GM18499 (cell line): ENCODE results near the gene ELL.
"Not testable (repeated sequence)": the region's sequence is repeated elsewhere in the genome, so short reads cannot be mapped to it uniquely, and the experiment has no call there.

Source experiments
- ATAC-seq: cut with Tn5 transposase; IDR thresholded peaks from one replicate; pipeline ENCODE4 v1.9.1; 2021; ENCODE audit warnings: moderate number of reproducible peaks; ENCODE audit not compliant: insufficient read depth, unreplicated experiment

The ELL gene

DNA sequence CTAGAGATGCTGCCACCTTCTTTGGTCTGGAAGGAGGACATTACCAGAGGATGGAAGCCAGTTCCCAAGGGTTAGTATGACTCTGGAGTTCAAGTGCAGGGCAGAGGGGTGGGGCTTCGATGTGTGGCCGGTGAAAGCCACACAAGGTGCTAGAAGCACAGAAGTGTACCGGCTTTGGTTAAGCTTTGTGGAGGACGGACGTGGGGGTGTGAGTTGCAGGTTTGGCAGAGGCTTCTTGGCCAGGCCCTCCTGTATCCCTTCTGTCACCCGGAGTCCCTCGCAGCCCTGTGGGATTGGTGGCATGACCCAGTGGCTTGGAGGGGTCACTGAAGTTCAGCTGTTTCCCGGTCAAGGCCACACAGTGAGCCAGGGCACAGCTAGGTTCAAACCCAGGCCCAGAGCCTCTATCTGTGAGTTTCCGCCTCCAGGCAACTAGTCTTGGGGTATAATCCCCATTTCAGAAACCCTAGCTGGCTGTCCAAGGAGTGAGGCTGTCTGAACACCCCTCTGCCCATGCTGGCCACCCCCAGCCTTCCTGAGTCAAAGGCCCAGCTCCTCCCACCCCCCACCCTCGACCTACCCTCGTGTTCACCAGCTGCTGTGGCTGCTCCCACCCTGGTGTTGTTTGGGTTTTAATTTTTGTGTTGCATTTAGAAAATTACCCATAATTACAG lies 107.2 kb downstream of the ELL start:
- ATAC-seq, result no peak

DNA sequence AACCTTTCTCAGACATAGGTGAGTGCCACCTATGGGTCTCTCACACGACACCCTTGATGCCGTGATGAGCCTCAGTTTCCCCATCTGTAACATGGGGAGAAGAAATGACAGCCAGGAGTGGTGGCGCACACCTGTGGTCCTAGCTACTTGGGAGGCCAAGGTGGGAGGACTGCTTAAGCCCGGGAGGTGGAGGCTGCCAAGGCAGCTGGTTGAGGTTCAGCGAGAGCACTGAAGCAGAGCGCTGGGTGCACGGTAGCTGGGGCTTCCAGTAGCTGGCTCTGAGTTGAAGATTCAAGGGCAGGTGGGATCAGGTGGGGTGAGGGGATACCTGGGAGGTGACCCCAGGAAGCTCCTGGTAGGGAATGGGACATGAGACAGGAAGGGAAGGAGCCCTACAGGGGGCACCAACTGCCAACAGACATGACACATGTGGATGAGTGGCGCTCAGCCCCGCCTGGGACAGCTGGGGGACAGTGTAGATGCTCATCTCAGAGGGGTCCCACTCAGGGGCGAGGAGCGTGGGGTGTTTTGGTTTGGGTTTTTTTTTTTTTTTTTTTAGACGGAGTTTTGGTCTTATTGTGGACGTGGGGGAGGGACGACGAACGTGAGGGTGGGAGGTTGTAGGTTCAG lies 109.1 kb downstream of the ELL start:
- no peak for ATAC-seq

DNA sequence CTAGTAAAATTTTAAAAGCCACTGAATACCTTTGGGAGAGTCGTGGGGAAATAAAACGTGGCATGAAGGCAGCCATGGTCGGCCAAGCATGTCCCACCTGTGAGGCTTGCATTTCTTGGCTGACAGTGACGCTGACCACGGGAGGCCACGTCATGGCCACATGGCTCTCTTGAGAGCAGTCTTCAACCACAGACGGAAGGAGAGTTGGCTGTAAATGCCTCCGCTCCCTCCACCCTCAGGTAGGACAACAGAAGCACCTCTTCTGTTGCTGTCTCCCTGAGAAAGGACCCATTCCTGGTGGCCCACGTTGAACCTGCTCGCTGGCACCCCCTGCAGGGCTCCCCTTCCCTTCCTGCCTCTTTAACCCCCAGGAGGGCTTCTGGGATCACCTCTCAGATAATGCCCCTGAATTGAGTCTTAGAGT lies 113.8 kb downstream of the ELL start:
- peak; percentile 55 for ATAC-seq

DNA sequence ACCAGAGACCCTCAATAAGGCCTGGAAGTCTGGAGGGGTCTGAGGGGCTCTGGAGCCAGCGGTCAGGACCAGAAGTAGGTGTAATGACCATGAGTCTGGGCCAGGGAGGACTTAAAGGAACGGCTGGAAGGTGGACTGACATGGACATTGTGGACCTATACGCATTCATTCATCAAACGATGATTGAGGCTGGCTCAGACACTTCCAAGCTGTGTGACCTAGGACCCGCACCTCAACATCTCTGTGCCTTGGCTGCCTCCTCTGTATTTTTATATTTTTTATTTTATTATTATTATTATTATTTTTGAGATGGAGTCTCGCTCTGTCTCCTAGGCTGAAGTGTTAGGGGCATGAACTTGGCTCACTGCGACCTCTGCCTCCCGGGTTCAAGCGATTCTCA lies 115.1 kb downstream of the ELL start:
- no peak for ATAC-seq

DNA sequence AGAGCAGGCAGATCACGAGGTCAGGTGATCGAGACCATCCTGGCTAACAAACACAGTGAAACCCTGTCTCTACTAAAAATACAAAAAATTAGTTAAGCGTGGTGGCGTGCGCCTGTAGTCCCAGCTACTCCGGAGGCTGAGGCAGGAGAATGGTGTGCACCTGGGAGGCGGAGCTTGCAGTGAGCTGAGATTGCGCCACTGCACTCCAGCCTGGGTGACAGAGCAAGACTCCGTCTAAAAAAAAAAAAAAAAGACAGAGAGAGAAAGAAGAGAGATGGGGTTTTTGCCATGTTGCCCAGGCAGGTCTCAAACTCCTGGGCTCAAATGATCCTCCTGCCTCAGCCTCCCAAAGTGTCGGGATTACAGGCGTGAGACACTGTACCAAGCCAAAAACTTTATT lies 116.1 kb downstream of the ELL start:
- not testable (repeated sequence) for ATAC-seq

DNA sequence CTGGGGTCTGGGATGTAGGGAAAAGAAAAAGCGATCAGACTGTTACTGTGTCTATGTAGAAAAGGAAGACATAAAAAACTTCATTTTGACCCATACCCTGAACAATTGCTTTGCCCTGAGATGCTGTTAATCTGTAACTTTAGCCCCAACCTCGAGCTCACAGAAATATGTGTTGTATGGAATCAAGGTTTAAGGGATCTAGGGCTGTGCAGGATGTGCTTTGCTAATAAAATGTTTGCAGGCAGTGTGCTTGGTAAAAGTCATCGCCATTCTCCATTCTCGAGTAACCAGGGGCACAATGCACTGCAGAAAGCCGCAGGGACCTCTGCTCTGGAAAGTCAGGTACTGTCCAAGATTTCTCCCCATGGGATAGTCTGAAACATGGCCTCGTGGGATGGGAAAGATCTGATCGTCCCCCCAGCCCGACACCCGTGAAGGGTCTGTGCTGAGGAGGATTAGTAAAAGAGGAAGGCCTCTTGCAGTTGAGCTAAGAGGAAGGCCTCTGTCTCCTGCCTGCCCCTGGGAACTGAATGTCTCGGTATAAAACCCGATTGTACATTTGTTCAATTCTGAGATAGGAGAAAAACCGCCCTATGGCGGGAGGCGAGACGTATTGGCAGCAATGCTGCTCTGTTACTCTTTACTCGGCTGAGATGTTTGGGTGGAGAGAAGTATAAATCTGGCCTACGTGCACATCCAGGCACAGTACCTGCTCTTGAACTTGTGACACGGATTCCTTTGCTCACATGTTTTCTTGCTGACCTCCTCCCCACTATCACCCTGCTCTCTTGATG lies 119.2 kb downstream of the ELL start:
- ATAC-seq, result not testable (repeated sequence)

DNA sequence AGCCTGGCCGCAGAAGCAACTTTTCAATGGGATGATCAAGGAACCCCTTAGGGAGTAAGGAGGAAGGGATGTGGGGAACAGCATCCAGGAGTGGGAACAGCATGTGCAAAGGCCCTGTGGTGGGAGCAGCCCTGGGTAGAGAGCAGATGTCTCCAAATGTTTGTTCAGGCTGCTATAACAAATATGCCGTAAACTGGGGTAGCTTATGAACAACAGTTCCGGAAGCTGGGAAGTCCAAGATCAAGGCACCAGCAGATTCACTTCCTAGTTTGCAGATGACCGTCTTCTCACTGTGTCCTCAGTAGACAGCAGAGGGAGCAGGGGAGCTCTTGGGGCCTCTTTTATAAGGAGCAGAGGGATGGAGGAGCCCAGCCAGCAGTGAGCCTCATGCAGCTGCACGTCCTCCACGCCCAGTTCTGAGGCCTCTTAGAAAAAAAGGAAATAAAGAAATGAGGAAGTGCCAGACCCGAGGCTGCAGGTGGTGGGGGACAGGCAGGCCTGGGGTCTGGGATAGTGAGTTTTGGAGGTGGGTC lies 120.2 kb downstream of the ELL start:
- ATAC-seq, result no peak

DNA sequence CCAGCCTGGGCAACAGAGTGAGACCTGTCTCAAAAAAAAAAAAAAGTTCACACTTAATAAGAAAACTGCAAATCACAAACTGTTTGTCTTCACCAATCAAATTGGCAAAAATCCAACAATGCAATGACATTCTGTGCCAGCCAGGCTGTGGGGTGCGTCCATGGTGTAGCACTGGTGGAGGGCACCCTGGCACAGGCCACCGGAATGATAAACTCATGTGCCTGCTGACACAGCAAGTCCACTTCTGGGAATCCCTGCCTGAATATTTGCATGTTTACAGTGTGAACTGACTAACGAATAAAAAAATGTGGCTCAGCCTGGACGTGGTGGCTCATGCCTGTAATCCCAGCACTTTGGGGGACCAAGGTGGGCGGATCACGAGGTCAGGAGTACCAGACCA lies 122.9 kb downstream of the ELL start:
- ATAC-seq, result no peak

DNA sequence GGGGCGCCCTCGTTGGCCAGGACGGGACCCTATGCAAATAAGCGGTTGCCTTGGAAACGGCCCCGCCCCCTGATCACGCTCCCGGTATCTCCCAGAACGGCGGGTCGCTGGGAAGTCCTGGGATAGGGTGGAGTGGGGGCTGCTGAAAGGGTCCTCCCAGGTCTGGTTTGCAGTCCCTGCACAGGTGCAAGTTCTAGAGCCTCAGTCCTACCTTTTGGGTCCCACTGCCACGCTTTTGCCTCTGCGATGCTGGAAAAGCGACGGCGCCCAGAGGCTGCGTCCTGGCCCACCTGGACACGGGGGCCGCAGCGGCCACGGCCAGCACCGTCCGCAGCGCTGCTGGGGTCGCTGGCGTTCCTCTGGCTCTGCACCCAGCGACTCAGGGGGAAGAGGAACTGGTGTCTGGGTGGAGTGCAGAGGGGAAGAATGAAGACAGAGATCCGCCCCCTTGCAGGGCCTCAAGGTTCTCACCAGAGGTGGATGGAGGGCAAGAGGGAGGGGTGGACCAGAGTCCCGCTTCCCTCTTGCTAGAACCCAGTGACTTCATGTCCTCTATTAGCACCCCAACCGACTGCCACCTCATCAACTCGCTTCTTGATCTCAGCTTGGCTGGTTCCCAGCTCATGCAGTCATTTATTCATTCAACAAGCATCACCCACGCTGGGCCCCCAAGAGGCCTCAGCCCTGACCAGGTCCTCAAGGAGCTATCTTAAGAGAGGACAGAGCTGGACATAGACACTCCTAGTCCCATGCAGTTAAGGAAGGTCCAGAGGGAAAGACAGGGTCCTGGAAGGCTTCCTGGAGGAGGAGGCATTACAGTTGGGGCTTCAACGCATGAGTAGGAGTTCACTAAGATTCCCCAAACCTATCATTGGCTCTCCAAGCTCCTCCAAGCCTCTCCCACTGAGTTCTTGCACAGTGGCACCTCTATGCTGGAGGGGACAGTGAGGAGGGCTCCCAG lies 124.3 kb downstream of the ELL start, which contains the start of gene LRRC25:
Gene LRRC25, minus strand, starts transcription at position 381 of the 961 bp plus-strand sequence. CDS start 659 bp downstream, outside the sequence.
- no peak for ATAC-seq

DNA sequence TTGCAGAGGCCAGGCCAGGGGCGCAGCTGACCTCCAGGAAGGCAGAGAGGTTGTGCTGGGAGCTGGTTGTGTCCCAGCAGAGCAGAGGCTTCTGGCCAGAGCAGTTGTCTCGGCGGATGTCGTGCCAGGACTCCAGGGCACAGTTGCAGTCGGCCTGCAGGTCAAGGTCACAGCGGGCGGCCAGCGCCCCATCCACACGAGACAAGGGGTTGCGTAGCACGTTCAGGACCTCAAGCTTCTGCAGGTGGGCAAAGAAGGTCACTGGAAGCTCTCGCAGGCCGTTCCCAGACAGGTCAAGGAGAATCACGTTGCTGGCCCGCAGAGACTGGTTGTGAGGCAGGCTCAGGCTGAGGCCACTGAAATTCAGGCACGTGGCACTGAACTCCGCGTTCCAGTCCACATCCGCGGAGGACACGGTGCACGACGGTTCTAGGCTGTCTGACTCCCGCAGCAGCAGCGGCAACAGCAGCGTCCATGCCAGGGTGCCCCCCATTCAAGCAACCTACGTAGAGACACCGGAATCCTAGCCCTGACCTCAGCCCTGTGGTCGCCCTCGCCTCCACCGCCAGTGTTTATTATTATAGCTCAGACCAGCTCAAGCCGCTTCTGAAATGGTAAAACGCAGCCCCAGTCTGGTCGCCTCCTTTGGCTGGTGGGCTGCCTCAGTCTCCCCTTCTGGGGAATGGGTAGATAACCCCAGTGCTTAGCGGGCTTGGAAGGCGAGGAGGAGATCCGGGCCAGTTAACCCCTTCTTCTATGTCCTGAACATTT lies 125.2 kb downstream of the ELL start:
- no peak for ATAC-seq

DNA sequence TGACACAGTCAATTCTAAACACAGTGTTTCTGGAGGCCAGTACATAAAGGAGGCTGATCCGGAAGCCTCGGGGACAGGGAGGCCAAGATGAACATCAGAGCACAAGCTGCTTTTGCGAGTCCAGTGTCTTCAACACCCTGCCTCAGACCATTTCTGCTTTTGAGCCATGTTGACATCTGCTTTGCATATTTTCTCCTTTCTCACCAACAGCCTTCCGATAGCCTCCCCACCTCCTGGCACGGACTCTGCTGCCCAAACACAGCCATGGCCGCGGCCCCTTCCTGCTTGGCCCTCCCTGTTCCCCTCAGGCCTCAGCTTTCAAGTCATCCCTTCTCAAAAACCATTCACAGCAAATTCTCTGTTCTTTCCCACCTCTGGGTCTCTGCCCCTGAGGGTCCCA lies 128.0 kb downstream of the ELL start:
- ATAC-seq, result no peak

DNA sequence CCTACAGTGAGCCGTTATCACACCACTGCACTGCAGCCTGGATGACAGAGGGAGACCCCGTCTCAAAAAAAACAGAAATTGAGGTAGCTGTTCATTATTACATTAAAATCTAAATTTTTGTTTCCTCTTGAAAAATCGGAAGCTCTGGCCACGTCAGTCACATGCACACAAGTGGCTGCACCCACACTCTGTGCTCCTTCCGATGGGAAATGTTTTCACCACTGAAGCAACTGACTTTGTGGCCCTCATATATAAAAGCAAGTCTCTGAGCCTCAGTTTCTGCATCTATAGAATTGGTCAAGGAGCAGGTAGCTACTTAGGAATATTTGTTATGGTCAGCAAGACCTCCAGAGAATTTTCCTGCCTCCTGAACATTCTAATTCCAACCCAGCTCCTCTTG lies 128.9 kb downstream of the ELL start:
- no peak for ATAC-seq
